ENCODE measurements around the gene GATM. TPM values are rescaled to one million over a fixed set of nuclear protein-coding genes. Genes with fewer than 3 reads are reported as not detected.

GATM gene
- total and polyA plus RNA-seq, 2 of the 8 experiments (the other 6 are each of a cell fraction or from before 2014, with no cell fraction given), result 10.2 to 15.1 TPM

DNA sequence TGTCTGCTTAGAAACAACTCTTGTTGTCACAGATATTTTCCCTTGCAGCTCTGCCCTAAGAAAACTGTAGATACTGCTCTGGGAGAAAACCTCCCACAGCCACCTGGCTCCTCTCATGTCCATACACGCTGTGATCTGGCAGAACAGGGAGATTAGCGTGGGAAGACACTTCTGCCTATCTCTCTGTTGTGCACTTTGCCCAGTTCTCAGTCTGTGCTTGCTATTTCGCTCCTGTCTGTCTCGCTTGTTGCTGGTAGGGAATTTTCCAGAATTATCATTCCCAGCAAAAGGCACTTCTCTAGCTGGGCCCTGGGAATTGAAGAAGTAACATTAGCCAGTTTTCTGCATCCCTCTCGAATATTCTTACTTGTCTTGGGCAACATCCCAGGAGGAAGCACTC lies 8.1 kb upstream of the GATM start:
- Histone ChIP-seq H3K36me3 (ENCODE audit: control insufficient read depth in 2 of 4, insufficient read depth in 4 of 4, low read length in 3 of 4) (no peaks in the 10 kb centered on the region), H4K8ac (ENCODE audit: extremely low read depth, insufficient read depth, low read length) (no peak overlapping the region), H3K79me1 (ENCODE audit: low read depth, low read length) (no peaks in the 10 kb centered on the region), H4K5ac (ENCODE audit: insufficient read length, low read depth, low read length) (no peak overlapping the region), H3K9me3 (ENCODE audit: insufficient read depth in 2 of 2, low read depth in 1 of 2, low read length in 1 of 2) (no peaks in the 10 kb centered on the region), H3K4me3 (ENCODE audit: extremely low read depth in 1 of 4, insufficient read depth in 2 of 4, low read depth in 3 of 4, low read length in 4 of 4) (no peak overlapping the region), H3K4me1 (replicated peaks in 1 of 4; ENCODE audit: control insufficient read depth in 3 of 4, insufficient read depth in 4 of 4, low read length in 3 of 4) (no peaks in the 10 kb centered on the region), H3K23ac (ENCODE audit: insufficient read length) (no peak overlapping the region), H3K4me2 (ENCODE audit: insufficient read depth in 1 of 2, low read depth in 2 of 2, low read length in 2 of 2) (no peak overlapping the region), H3K27ac (ENCODE audit: low read depth, low read length) (no peak overlapping the region), H2AK5ac (ENCODE audit: low read depth, low read length) (no peak overlapping the region), H3K18ac (ENCODE audit: extremely low read depth, low read length) (no peak overlapping the region), H3K56ac (replicated peaks; ENCODE audit: insufficient read length, low read depth, low read length) (no peak overlapping the region), H3K14ac (ENCODE audit: insufficient read length) (no peak overlapping the region), H3K9ac (replicated peaks in 1 of 4; ENCODE audit: extremely low read depth in 1 of 4, low read depth in 3 of 4, low read length in 3 of 4) (no peak overlapping the region), H3K23me2 (ENCODE audit: low read depth, low read length) (no peaks in the 10 kb centered on the region), H4K20me1 (replicated peaks in 1 of 2; ENCODE audit: control insufficient read depth in 1 of 2, insufficient read depth in 2 of 2, low read length in 2 of 2) (no peaks in the 10 kb centered on the region), H4K91ac (replicated peaks; ENCODE audit: insufficient read length, low read length) (no peak overlapping the region), H3K27me3 (replicated peaks in 1 of 4; ENCODE audit: control insufficient read depth in 3 of 4, extremely low read depth in 1 of 4, insufficient read depth in 3 of 4, low read length in 3 of 4) (no peaks in the 10 kb centered on the region), H3K4ac (replicated peaks; ENCODE audit: insufficient read length, low read depth, low read length) (no peak overlapping the region), H2BK120ac (replicated peaks; ENCODE audit: low read depth, low read length) (no peak overlapping the region), H3K79me2 (ENCODE audit: control insufficient read depth in 1 of 2, insufficient read depth in 2 of 2, low read length in 2 of 2) (no peaks in the 10 kb centered on the region), H2BK15ac (ENCODE audit: low read length) (no peak overlapping the region), H2BK5ac (ENCODE audit: low read depth, low read length) (no peak overlapping the region), H2AFZ (ENCODE audit: low read length) (no peak overlapping the region), H2BK20ac (ENCODE audit: low read length) (no peak overlapping the region), H2BK12ac (ENCODE audit: low read depth, low read length) (no peak overlapping the region)
- DNase-seq (ENCODE audit: low read depth in 1 of 2, low spot score in 2 of 2) (no peak), FAIRE-seq (no peak)
- ChIA-PET POLR2A (ENCODE audit: partially characterized antibody) (no interaction called here), CTCF (ENCODE audit: partially characterized antibody) (interaction anchor here (1.0 to 8.7 kb wide), 3 partner anchors 9 to 60 kb away, joined by 3 to 60 read pairs (median 4); no protein-coding TSS in a partner anchor)
- 78% methylated on average over 5 of the region's 5 CpGs; no CpG with 5 or more reads in 1 of the 2 experiments for WGBS, 2 experiments (ENCODE audit: extremely low coverage in 1 of 2, insufficient coverage in 1 of 2, insufficient read length in 1 of 2, insufficient replicate concordance in 2 of 2, low coverage in 1 of 2, low lambda C conversion rate in 2 of 2, missing lambda C conversion rate in 1 of 2)
- TF ChIP-seq MAFK (IDR thresholded peaks at IDR 0.05; ENCODE audit: low read depth, low read length), result no peak
- no peak for TF ChIP-seq SRF (IDR thresholded peaks at IDR 0.05; ENCODE audit: low read depth, low read length)
- TF ChIP-seq KDM5A (IDR thresholded peaks at IDR 0.05; ENCODE audit: low read length), result no peak
- TF ChIP-seq RXRA (IDR thresholded peaks at IDR 0.05; ENCODE audit: insufficient read depth, low read depth, low read length), result no peak
- no peak for TF ChIP-seq RNF2 (IDR thresholded peaks at IDR 0.05; ENCODE audit: borderline replicate concordance, low read depth, low read length, missing control alignments, poor library complexity, severe bottlenecking)
- no peak for TF ChIP-seq SIX5 (IDR thresholded peaks at IDR 0.05; ENCODE audit: low read depth, low read length)
- TF ChIP-seq CHD1 (IDR thresholded peaks at IDR 0.05; ENCODE audit: low read depth, low read length), result no peak
- TF ChIP-seq SIN3A (conservative IDR thresholded peaks at IDR 0.05 in 1 of 2, IDR thresholded peaks at IDR 0.05 in 1 of 2; ENCODE audit: low read depth in 1 of 2, low read length in 2 of 2), result no peak
- no peak for TF ChIP-seq SIRT6 (IDR thresholded peaks at IDR 0.05; ENCODE audit: low read length)
- TF ChIP-seq TEAD4 (IDR thresholded peaks at IDR 0.05; ENCODE audit: low read depth, low read length), result no peak

Measured in H1 (cell line).